GM10248 (cell line): Measurements from ENCODE around the gene PPP2R2C.

Source experiments
- CTCF ChIA-PET: fragments of 300-600 bp; sonication (Branson Sonifier 250); formaldehyde crosslinking; extraction: SDS; loops from one replicate; lab custom pipeline; 2021; ENCODE audit warnings: antibody characterized with exemption; lab: Yijun Ruan, JAX
- POLR2A ChIA-PET: fragments of 350-650 bp; sonication (Branson Sonifier 250); formaldehyde crosslinking; extraction: SDS; loops from one replicate; lab custom pipeline; 2020; ENCODE audit warnings: antibody characterized with exemption; lab: Yijun Ruan, JAX
- DNase-seq: peaks from one replicate; pipeline ENCODE4 v3.0.0; 2012; ENCODE audit errors: extremely low spot score
- CTCF ChIP-seq: IDR thresholded peaks from 2 replicates; pipeline ENCODE4 v1.5.1; 2012; ENCODE audit warnings: mild to moderate bottlenecking, low read depth; ENCODE audit errors: extremely low read depth, missing control alignments, control extremely low read depth

The PPP2R2C gene

DNA sequence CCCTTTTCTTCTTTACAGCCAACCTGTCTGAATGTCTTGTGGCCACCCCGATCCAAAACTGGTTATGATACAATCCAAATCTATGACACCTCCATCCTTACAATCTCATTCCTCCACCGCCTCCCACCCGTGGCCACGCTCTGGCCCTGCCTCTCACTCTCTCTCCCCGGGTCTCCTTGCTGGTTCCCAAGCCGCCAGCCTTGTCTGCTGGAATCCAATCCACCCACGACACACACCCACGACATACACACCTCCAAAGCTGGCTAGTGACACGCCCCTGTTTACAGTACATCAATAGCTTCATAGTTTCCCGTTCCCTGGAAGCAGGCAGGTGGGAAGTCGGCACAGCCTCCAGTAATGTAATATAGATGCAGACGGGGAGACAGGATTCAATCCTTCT is 103.8 kb downstream of the PPP2R2C start:
- ChIA-PET POLR2A (no interaction called here), CTCF (interaction anchor here (4.4 kb wide), 1 partner anchor 37 kb away, joined by 11 read pairs; no protein-coding TSS in a partner anchor)
- no peak for TF ChIP-seq CTCF
- no peak for DNase-seq

GRCh38 chr4:6368096-6368495 is 104.3 kb downstream of the PPP2R2C start:
- TF ChIP-seq CTCF: no peak
- CTCF ChIA-PET: interaction anchor here (4.4 kb wide), 1 partner anchor 37 kb away, joined by 11 read pairs; no protein-coding TSS in a partner anchor
- no peak for DNase-seq
- POLR2A ChIA-PET: no interaction called here

DNA sequence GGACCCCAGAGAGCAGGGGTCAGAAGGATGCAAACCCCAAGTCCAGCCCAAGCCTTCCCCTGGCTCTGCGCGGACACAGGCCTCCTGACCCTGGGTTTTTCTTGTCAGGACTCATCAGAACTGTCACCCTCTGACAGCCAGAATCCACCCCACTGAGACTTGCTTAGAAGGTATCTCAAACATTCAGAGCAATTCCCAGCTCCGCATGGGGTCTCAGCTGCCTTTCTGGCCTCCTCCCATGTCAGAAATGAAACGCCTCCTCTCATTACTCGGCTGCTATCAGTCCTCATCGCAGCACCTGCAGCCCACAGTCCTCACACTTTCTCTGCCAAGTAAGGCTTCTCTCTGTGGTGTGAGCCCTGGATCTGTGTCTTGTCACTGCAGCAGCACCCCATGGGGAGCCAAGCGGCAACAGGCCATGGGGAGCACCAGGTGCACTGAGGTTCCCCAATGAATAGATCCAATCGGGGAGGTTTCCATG is 105.0 kb downstream of the PPP2R2C start:
- TF ChIP-seq CTCF: no peak
- DNase-seq: no peak
- ChIA-PET POLR2A (no interaction called here), CTCF (interaction anchor here (4.4 kb wide), 1 partner anchor 36 kb away, joined by 11 read pairs; no protein-coding TSS in a partner anchor)

DNA sequence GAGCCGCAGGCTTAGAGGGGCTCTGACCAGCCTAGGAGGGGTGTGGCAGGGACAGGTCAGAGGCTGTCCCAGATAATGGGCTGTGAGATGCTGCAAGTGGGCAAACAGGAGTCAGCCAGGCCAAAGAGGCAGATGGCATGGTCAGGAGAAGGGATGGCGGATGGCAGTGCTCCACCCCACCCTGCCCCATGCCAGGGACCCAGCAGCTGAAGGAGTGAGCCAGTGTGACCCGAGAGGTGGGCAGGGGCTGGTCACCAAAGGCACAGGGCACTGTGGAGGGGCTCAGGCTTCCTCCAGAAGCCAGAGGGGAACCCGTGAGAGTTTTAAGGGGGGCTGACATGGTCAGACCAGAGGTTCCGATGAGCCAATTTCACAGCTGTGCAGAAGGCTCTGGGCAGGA is 105.8 kb downstream of the PPP2R2C start:
- ChIA-PET CTCF (interaction anchor here (4.4 kb wide), 1 partner anchor 35 kb away, joined by 11 read pairs; no protein-coding TSS in a partner anchor), POLR2A (no interaction called here)
- TF ChIP-seq CTCF: no peak
- DNase-seq: no peak

- ChIA-PET POLR2A (no interaction called here), CTCF (interaction anchor here (4.4 kb wide), 1 partner anchor 34 kb away, joined by 11 read pairs; no protein-coding TSS in a partner anchor)
- no peak for TF ChIP-seq CTCF
- no peak for DNase-seq
These were observed 106.8 kb downstream of the PPP2R2C start for GRCh38 chr4:6365545-6366086.

- POLR2A ChIA-PET: no interaction called here
- DNase-seq: no peak
- no peak for TF ChIP-seq CTCF
- CTCF ChIA-PET: no interaction called here
These were observed 107.8 kb downstream of the PPP2R2C start for GRCh38 chr4:6364581-6364980.

DNA sequence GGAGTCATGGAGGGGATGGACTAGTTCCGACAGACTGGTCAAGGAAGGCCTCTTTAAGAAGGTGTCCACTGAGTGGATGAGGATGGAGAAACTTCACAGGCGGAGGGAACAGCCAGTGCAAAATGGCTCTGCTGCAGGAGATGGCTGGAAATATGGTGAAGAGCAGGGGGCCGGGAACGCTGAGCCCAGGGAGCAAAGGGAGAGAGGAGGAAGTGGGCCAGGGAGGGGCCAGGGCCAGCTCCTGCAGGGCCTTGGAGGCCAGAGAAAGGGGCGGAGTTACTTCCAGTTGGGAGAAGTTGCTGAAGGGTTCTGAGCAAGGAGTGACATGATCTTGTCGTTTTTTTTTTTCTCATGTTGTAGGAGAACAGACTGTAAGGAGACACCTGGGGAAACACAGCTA is 108.3 kb downstream of the PPP2R2C start:
- TF ChIP-seq CTCF: no peak
- ChIA-PET CTCF (no interaction called here), POLR2A (no interaction called here)
- DNase-seq: no peak
